Cardiac fibroblast (primary cell): Measurements from ENCODE around the gene EPHB4.

Experiments
- DNase-seq, 2 donors: peaks; one replicate each; pipeline versions ENCODE4 v3.0.0 to v3.0.0-alpha.2; 2010; ENCODE audit warnings: low read depth in 2 of 2
- H3K4me3 ChIP-seq, 2 donors: replicated peaks in 1 of 2; 1 replicate in 1 of 2; 2 replicates in 1 of 2; pipeline ENCODE4 v1.5.1; 2011; ENCODE audit warnings: low read depth in 2 of 2, low read length in 2 of 2, mild to moderate bottlenecking in 2 of 2, moderate library complexity in 1 of 2
- TF ChIP-seq, protein P1 (sequence below): IDR thresholded peaks from one replicate; pipeline ENCODE4 v1.5.1; 2011; ENCODE audit warnings: low read depth, mild to moderate bottlenecking, low read length, inconsistent platforms

Gene EPHB4

DNA sequence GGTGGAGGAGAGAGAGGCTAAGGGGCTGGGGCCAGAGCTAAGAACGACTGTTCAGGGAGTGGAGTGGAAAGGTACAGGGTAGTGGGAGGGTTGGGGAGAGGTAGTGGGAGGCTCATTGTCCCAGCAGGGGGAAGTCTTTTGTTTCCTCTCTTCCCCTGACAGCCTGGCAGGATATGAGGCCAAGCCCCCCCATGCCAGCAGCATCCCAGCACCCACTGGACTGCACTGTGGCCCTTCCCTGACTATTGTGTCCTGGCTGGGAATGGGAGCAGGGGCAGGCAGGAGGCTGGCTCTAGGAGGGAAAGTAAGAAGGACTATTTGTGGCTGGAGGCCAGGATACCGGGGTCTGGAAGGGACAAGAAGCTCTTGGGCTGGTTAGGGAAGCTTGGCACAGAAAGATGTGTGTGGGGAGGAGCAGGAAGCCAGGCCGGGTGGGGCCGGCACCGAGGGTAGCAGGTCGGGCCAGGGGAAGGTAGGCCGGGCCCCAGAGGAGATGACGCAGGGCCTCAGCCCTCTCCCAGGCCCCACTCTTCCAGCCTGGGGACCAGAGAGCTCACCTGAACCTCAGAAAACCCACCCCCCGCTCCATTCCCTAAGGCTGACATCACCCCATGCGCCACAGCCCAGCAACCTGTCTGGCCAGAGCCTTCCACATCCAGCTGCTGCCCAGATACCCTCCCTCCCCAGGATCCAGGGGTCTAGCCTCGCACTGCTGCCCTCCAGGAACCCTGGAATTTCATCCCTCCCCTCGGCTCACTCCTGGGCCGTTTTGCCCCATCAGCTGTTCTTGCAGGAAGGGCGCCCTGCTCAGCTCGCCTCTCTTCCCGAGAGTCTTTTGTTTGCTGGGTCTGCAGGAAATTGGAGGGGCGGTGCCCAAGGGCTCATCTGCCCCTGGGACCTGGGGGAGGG lies 8.8 kb upstream of the EPHB4 start:
- H3K4me3 ChIP-seq = no peak overlapping the region
- peak; percentile 25 to 66 for DNase-seq
- TF ChIP-seq, protein P1, sequence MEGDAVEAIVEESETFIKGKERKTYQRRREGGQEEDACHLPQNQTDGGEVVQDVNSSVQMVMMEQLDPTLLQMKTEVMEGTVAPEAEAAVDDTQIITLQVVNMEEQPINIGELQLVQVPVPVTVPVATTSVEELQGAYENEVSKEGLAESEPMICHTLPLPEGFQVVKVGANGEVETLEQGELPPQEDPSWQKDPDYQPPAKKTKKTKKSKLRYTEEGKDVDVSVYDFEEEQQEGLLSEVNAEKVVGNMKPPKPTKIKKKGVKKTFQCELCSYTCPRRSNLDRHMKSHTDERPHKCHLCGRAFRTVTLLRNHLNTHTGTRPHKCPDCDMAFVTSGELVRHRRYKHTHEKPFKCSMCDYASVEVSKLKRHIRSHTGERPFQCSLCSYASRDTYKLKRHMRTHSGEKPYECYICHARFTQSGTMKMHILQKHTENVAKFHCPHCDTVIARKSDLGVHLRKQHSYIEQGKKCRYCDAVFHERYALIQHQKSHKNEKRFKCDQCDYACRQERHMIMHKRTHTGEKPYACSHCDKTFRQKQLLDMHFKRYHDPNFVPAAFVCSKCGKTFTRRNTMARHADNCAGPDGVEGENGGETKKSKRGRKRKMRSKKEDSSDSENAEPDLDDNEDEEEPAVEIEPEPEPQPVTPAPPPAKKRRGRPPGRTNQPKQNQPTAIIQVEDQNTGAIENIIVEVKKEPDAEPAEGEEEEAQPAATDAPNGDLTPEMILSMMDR = no peak

- H3K4me3 ChIP-seq = no peak overlapping the region
- DNase-seq = no peak
- TF ChIP-seq, protein P1 = no peak
Measured at GRCh38 chr7:100832281-100832633, 4.9 kb upstream of the EPHB4 start.

DNA sequence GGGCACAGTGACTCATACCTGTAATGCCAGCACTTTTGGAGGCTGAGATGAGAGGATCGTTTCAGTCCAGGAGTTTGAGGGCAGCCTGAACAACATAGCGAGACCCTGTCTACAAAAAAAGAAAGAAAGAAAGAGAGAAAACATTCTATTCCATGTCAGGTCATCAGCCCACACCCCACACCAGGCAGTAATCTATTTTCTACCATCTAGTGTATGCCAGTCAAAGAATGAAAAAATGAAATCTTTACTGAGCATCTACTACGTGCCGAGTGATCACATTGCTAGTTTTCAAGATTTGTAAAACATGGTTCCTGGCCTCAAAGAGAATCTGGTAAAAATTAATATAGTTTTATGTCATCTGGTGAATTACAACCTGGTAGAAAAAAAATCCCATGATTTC lies 3.1 kb upstream of the EPHB4 start:
- no peak overlapping the region for H3K4me3 ChIP-seq
- no peak for DNase-seq

GRCh38 chr7:100829150-100829716 lies 1.9 kb upstream of the EPHB4 start:
- peak in 1 of 2 donors; percentile 43 for DNase-seq
- H3K4me3 ChIP-seq = no peak overlapping the region
- TF ChIP-seq, protein P1 = no peak

More for the DNA sequence above, 3.1 kb upstream of the EPHB4 start:
- TF ChIP-seq, protein P1 = no peak

DNA sequence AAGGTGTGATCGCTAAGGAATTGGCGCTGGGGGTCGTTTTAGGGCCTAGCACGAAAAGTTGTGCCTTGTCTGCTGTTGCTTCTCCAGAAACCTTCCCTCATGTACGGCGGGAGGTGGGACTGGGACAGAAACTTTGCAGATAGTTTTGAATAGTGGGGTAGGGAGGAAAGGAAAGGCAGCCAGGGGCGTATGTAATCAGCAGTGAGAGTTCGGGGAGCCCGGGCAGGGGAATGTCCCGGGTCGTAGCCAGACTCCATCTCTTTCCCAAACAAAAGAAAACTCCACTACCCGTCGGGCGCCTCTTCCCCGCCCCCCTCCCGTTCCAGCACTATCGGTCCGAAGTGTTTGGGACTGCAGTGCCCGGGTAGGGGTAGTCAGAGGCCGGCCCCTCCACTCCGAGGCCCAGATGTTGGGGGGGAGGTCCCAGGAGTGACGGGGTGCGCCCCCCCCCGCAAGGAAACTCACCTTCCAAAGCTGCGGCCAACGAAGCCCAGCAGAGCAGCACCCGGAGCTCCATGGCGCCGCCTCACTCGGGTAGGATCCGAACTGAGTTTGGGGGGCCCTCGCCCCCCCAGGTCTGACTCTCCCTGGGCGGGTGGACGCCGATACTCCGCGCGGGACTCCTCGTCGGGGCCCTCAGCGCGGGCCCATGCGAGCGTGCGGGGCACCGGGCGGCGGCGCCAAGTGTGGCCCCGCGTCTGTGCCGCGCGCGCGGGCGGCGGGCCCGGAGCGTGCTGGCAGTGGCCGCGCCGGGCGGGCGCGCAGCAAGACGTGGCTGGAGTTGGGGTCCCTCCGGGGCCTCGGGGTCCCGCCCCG lies 601 bp downstream of the EPHB4 start:
- DNase-seq = peak in 1 of 2 donors; percentile 29
- TF ChIP-seq, protein P1 = no peak
- peak overlapping the region; percentile 73 to 87 for H3K4me3 ChIP-seq

DNA sequence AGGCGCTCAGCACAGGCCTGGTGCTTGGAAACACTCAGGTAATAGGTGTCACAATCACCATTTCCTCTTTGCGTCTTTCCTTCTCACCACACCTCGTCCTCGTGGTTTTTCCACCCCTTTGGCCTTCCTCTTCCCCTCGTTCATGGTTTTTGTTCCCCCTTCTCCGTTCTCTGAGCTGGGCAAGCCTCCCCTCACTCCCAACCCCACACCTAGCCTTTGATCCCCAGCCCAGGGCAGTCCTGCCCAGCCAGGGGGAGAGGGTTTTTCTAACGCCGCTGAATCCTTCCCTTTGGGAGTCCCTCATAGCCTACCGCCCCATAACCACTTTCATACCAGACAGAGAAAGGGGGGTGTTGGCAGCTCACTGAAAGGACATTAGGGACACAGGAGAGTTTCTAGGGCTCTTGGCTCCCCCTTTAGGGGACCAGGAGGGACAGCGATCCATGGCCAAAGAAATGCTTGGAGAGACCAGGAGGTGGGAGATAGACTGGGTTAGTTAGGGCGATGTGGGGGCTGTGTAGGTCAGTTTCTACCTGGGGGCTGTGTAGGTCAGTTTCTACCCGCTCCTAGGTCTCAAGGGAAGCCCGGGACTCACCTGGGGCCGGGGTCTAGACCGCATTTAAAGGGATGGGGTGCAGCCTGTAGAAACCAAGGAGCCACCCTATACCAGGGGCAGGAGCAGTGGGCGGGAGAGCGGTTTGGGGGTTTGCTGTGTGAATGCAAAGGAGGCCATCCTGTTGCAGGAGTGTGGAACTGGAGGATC lies 1.4 kb downstream of the EPHB4 start:
- peak overlapping the region; percentile 73 to 87 for H3K4me3 ChIP-seq
- peak; percentile 54 to 60 for DNase-seq
- TF ChIP-seq, protein P1 = peak; percentile 19
